Pancreas (tissue), 10 donors: ENCODE results near the gene CSNK1E. TPM values are rescaled to one million over a fixed set of nuclear protein-coding genes. Genes with fewer than 3 reads are reported as not detected.
"Not testable (repeated sequence)": the region's sequence is repeated elsewhere in the genome, so short reads cannot be mapped to it uniquely, and the experiment has no call there.

ENCODE experiments used
- ATAC-seq, 4 donors: fragments of 200-7000 bp; cut with Tn5 transposase; one replicate each; pipeline versions ENCODE4 v1.8.0 to v1.9.1; 2020; ENCODE audit warnings: mild to moderate bottlenecking in 4 of 4, moderate library complexity in 4 of 4
- DNase-seq, 6 donors: peaks; one replicate each; pipeline ENCODE4 v3.0.0-alpha.2; 2020
- FAIRE-seq: peaks from 2 replicates; lab custom pipeline; 2012; peaks lifted over from hg19 to GRCh38; lab: Jason Lieb, UNC
- H3K27ac ChIP-seq, 4 donors: fragments of 200-600 bp; sonication (generic); 1 replicate in 3 of 4; 2 replicates in 1 of 4; pipeline versions ENCODE4 v1.5.0 to v1.8.0; 2020
- H3K27me3 ChIP-seq, 4 donors: fragments of 200-600 bp; one replicate each; pipeline ENCODE4 v1.8.0; 2021
- H3K36me3 ChIP-seq, 3 donors: fragments of 200-600 bp; sonication (generic) in 1 of 3; one replicate each; pipeline versions ENCODE4 v1.5.0 to v1.8.0; 2020 to 2021
- H3K4me1 ChIP-seq, 3 donors: fragments of 200-600 bp; one replicate each; pipeline ENCODE4 v1.8.0; 2021
- H3K4me3 ChIP-seq, 4 donors: fragments of 200-600 bp; sonication (generic) in 2 of 4; one replicate each; pipeline versions ENCODE4 v1.5.0 to v1.8.0; 2020 to 2021
- H3K9me3 ChIP-seq, 4 donors: fragments of 200-600 bp; one replicate each; pipeline ENCODE4 v1.8.0; 2021
- WGBS, 2 donors: extraction: QIAGEN DNeasy Blood & Tissue Kit; methylation state at CpG; one replicate each; pipeline ENCODE4 v1.1.7; 2013; 5-methylcytosine and 5-hydroxymethylcytosine counted together
- intact Hi-C, 3 donors: fragments of 100-400 bp; cut with DNase I; formaldehyde crosslinking; loops; one replicate each; pipeline versions ENCODE4 v1.11.1 to v1.14.2; 2022
- polyA plus RNA-seq, 2 donors: library from polyadenylated mRNA; stranded (reverse); fragments of 200-250 nt; gene quantifications; one replicate each; pipeline ENCODE4 v1.2.3, GENCODE V29; 2013
- total RNA-seq, 6 donors: library from RNA; stranded (reverse); fragmentation: NEBNext Ultra II Directional in 4 of 6; extraction: Animal tissue kit (Norgen Biotek cat#: 25700) in 4 of 6; gene quantifications; one replicate each; pipeline versions ENCODE4 v1.2.1 to v1.2.4, GENCODE V29; 2021 to 2023
- TF ChIP-seq, protein P1 (sequence below), 4 donors: fragments of 200-600 bp; sonication (generic) in 3 of 4; IDR thresholded peaks; one replicate each; pipeline versions ENCODE4 v1.5.0 to v1.8.0; 2021; ENCODE audit warnings: antibody characterized with exemption in 4 of 4
- donor health status: healthy with polysubstance abuse.
- donor health status: DM: no; HTN: no; CAD: no; lungs with moderate emphysema.
- donor health status: DM: no; HTN: no; CAD: no.
- donor health status: control.
- donor health status: control.
- donor health status: Bipolar disorder and iron deficiency.
- donor health status: DM: yes; HTN: yes; CAD: no.
- donor health status: DM: no; HTN: no; CAD: no.
- donor health status: DM: no; HTN: no; CAD: no.
- donor health status: DM: yes; HTN: yes; CAD: no.

CSNK1E gene
- total RNA-seq = 10 to 100 TPM; 52.7 to 94.2 (median 57.7) TPM
- 100 to 1,000 TPM in 1 of 2 donors, 10 to 100 TPM in 1; 87.2 to 115 TPM for polyA plus RNA-seq

DNA sequence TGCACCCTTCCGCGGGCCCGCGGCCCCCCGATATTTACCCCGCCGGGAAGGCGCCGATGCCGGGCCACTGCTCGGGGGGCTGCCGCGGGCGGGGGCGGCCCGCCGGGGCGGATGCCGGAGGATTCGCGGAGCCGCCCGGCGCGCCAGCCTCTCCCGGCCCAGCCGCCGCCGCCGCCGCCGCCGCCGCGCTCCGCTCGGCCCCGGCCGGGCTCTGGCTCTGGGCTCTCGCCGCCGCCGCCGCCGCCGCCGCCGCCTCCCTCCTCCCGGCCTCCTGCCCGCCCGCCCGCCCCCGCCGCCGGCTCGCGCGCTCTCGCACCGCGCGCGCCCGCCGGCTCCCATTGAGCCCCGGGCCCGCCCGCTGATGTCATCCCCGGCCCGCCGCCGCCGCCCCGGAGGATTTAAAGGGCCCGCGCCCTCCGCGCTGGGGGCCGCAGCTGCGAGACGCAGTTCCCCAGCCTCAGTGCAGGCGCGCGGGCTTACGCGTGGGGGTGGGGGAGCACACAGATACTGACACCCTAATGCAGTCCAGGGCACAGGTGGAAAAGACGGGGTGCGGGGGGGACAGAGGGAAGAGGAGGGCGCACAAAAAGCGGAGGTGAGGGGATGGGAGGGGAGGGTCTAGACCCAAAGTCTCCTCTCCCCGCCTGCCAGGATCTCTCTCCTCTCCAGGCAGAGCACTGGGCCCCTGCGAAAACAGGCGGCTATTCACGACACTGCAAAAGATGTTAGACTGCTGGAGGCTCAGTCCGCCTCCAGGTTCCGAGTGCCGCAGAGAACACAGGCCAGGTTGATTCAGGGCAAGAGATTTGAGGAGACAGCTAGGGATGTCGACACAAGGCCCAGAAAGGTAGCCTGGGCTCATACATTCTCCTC is at the start of gene CSNK1E:
TSS of gene CSNK1E (minus strand) at position 312 of the 873 bp plus-strand sequence. CDS start 3,276 bp downstream, outside the sequence.
- FAIRE-seq (no peak), ATAC-seq (peak; percentile 80 to 83 (median 81)), DNase-seq (peak; percentile 73 to 92 (median 82))
- intact Hi-C loops = no loop called here
- Histone ChIP-seq H3K4me1 (peaks cover 0 to 3% (median 3%) of the 10 kb centered on the region in 3 donors), H3K4me3 (peak within 1 kb of the TSS; percentile 76 to 88 (median 76)), H3K27me3 (no peaks in the 10 kb centered on the region), H3K27ac (peak within 1 kb of the TSS; percentile 86 to 94 (median 90)), H3K9me3 (no peaks in the 10 kb centered on the region), H3K36me3 (no peaks in the 10 kb centered on the region)
- WGBS, 2 donors = 2 to 4% methylated on average over 30 to 98 of the region's 98 CpGs
- TF ChIP-seq, protein P1, sequence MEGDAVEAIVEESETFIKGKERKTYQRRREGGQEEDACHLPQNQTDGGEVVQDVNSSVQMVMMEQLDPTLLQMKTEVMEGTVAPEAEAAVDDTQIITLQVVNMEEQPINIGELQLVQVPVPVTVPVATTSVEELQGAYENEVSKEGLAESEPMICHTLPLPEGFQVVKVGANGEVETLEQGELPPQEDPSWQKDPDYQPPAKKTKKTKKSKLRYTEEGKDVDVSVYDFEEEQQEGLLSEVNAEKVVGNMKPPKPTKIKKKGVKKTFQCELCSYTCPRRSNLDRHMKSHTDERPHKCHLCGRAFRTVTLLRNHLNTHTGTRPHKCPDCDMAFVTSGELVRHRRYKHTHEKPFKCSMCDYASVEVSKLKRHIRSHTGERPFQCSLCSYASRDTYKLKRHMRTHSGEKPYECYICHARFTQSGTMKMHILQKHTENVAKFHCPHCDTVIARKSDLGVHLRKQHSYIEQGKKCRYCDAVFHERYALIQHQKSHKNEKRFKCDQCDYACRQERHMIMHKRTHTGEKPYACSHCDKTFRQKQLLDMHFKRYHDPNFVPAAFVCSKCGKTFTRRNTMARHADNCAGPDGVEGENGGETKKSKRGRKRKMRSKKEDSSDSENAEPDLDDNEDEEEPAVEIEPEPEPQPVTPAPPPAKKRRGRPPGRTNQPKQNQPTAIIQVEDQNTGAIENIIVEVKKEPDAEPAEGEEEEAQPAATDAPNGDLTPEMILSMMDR (IDR thresholded peaks at IDR 0.05) = no peak

DNA sequence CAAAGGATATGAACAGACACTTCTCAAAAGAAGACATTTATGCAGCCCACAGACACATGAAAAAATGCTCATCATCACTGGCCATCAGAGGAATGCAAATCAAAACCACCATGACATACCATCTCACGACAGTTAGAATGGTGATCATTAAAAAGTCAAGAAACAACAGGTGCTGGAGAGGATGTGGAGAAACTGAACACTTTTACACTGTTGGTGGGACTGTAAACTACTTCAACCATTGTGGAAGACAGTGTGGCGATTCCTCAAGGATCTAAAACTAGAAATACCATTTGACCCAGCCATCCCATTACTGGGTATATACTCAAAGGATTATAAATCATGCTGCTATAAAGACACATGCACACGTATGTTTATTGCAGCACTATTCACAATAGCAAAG is 48.6 kb upstream of the CSNK1E start:
- H3K36me3 ChIP-seq, DNase-seq, H3K27me3 ChIP-seq, FAIRE-seq, H3K4me1 ChIP-seq, H3K4me3 ChIP-seq, H3K9me3 ChIP-seq, ATAC-seq, H3K27ac ChIP-seq, intact Hi-C loops: not testable (repeated sequence)
- 95 to 100% methylated on average over 2 of the region's 3 CpGs for WGBS, 2 donors

DNA sequence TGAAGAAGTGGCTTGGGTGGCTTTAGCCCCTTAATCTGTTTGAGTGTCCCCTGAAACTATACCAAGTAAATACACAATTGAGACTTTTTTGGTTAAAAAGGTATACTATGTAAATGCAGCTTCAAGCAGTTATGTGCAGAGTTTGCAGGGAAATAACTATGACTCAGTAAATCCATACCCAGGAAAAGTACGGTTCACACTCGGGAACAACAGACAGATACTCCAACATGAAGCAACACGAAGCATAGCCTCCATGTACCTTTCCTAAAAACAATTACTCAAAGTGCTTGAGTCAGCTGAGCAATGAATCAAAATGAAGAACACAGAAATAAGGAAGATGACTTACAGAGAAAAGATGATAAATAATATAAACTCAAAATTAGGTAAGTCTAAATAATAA is 47.9 kb upstream of the CSNK1E start:
- intact Hi-C loops, DNase-seq, H3K27ac ChIP-seq, FAIRE-seq, H3K4me1 ChIP-seq, ATAC-seq, H3K9me3 ChIP-seq, H3K4me3 ChIP-seq, H3K27me3 ChIP-seq, H3K36me3 ChIP-seq: not testable (repeated sequence)
- 93 to 94% methylated on average over 3 of the region's 3 CpGs for WGBS, 2 donors

DNA sequence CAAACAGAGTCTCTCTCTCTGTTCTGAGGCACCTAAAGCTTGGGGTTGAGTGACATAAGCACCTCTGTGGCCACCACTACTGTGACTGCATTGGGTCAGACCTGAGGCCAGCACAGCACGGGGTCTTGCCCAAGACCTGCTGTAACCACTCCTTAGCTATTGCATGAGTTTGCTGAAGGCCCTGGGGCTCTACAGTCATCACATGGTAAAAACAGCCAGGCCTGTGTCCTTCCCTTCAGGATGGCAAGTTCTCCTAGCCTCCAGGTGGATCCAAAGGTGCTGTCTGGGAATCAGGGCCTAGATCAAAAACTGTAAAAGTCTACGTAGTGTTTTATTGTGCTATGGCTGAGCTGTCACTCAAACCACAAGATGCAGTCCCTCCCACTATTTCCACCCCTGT is 43.3 kb upstream of the CSNK1E start:
- DNase-seq, FAIRE-seq, H3K4me3 ChIP-seq, H3K9me3 ChIP-seq, H3K36me3 ChIP-seq, H3K4me1 ChIP-seq, intact Hi-C loops, H3K27me3 ChIP-seq, H3K27ac ChIP-seq, ATAC-seq: not testable (repeated sequence)
- 92 to 98% methylated on average over 2 of the region's 2 CpGs for WGBS, 2 donors

DNA sequence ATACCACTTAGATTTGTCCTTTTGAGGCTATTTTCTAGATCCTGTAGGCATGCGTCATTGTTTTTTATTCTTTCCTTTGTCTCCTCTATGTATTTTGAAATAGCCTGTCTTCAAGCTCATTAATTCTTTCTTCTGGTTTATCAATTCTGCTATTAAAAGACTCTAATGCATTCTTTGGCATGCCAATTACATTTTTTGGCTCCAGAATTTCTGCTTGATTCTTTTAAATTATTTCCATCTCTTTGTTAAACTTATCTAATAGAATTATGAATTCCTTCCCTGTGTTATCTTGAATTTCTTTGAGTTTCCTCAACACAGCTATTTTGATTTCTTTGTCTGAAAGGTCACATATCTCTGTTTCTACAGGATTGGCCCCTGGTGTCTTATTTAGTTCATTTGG is 42.6 kb upstream of the CSNK1E start:
- FAIRE-seq, H3K4me3 ChIP-seq, ATAC-seq, DNase-seq, H3K4me1 ChIP-seq, H3K27ac ChIP-seq, H3K36me3 ChIP-seq, H3K9me3 ChIP-seq, H3K27me3 ChIP-seq, intact Hi-C loops: not testable (repeated sequence)
- 83 to 100% methylated on average over 1 of the region's 1 CpG for WGBS, 2 donors

DNA sequence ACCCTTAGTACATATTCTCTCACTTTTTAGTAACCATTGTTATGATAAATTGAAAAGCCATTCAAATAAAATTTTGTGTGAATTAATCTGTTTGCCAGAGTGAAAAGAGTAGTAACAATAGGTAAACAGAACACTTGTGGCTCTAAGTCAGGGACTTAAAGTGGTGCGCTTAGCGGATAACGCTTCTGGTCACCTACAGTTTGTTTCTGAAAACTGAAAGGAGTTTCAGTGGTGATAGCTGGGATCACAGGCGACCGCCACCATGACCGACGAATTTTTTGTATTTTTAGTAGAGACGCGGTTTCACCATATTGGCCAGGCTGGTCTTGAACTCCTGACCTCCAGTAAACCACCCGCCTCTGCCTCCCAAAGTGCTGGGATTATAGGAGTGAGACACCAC is 40.7 kb upstream of the CSNK1E start:
- intact Hi-C loops = not testable (repeated sequence)

DNA sequence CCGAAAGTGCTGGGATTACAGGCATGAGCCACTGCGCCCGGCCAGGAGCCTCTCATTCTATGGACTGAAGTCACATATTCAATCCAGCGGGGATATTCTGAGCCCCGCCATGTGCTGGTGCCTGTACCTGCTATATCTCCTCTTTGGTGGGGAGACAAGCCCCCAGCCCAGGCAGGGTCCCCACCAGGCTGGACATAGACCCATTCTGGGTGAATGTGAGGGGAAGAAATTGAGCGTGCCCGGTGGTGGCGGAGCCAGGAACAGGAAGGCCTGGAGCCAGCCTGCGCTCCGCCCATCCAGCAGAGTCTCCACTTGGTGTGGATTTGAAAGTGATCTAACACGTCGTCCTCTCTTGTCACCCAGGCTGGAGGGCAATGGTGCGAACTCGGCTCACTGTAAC is 38.0 kb upstream of the CSNK1E start:
- DNase-seq (no peak), FAIRE-seq (no peak), ATAC-seq (no peak)
- WGBS, 2 donors = 97 to 99% methylated on average over 14 of the region's 14 CpGs
- no peak overlapping the region for H3K4me3 ChIP-seq
- no peak overlapping the region for H3K27ac ChIP-seq
- no peaks in the 10 kb centered on the region for H3K27me3 ChIP-seq
- TF ChIP-seq, protein P1 (IDR thresholded peaks at IDR 0.05) = no peak
- no peaks in the 10 kb centered on the region for H3K4me1 ChIP-seq
- intact Hi-C loops = no loop called here
- H3K9me3 ChIP-seq = no peaks in the 10 kb centered on the region
- H3K36me3 ChIP-seq = no peaks in the 10 kb centered on the region

More for the DNA sequence above, 40.7 kb upstream of the CSNK1E start:
- not testable (repeated sequence) for H3K27me3 ChIP-seq, H3K4me1 ChIP-seq, H3K36me3 ChIP-seq, ATAC-seq, H3K27ac ChIP-seq, H3K9me3 ChIP-seq, DNase-seq, H3K4me3 ChIP-seq, FAIRE-seq
- 89 to 91% methylated on average over 10 of the region's 10 CpGs for WGBS, 2 donors
